ENCODE measurements around the gene FABP6.
"Not testable (repeated sequence)": the region's sequence is repeated elsewhere in the genome, so short reads cannot be mapped to it uniquely, and the experiment has no call there.

The FABP6 gene

DNA sequence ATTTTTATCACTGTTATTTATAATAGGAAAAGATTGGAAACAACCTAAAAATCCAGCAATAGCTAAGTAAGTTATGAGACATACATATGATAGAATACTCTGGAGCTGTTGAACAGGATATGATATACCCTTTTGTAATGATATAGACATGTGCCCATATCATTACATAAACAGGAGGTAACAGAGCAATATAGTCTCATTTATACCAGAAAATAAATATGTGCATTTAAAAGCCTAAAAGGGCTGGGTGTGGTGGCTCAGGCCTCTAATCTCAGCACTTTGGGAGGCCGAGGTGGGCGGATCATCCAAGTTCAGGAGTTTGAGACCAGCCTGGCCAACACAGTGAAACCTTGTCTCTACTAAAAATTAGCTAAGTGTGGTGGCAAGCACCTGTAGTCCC lies 2.3 kb upstream of the FABP6 start:
- DNase-seq, result no peak

DNA sequence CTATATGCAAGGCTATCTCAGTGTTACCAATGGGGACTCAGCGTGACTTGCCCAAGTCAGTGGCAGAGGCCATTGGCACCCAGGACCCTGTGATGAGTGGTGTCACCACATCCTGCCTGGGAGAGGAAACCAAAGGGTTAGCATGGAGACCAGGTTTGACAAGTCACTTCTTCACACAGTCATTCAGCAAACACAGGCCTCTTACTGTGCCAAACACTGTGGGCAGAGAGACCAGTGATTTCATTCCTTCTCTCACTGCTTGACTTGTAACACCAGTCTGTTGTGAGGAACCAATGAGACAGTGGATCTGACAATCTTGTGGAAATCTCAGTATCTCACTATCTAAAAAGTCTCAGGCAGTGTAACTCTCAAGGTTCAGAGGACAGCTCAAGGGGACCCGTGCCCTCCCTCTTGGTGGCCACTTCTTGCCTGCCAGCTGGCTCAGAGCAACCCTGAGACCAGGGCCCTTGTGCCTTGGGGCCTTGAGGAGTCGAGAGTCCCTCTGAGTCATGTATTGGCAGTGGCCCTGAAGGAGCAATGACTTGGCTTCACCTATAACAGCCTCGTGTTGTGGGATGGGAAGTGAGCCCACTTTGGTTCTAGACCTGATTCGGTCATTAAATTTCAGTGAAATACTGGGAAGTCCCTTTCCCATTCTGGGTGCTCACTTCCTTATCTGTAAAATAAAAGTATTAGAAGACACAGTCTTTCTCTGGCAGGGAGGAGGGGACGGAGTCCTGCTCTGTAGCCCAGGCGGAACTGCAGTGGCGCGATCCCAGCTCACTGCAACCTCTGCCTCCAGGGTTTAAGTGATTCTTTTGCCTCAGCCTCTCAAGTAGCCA lies 1.6 kb downstream of the FABP6 start:
- DNase-seq, result no peak

DNA sequence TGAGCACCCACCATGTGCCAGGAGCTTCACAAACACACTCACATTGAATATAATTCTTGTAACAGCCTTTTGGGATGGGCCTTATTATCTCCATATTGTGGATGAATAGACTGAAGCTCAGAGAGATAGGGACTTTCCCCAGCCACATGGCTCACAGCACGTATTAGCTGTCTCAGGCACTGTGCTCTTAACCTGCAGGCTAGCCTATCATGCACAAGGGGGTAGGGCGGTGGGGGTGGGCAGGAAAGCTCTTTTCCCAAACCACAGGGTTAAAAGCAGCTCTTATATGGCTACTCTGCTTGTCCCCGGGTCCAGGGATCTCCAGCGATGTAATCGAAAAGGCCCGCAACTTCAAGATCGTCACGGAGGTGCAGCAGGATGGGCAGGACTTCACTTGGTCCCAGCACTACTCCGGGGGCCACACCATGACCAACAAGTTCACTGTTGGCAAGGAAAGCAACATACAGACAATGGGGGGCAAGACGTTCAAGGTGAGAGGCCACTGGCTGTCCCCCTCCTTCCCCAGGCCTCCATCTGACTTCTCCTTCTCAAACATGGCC lies 2.6 kb downstream of the FABP6 start:
- no peak for DNase-seq

DNA sequence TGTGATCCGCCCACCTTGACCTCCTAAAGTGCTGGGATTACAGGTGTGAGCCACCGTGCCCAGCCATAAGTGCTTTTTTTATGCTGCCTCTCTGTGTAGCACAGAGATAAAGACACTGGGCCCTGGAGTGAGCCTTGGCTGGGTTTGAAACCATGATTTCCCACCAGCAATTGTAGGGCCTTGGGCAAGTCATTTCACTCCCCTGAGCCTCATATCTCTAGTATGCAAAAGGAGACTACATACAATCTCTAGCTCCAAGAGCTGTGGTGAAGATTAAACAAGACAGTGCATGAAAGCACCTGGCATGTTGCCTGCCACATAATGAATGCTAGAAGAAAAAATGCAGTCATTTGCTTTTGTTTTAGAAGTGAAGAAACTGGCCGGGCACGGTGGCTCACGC lies 3.9 kb downstream of the FABP6 start:
- no peak for DNase-seq

DNA sequence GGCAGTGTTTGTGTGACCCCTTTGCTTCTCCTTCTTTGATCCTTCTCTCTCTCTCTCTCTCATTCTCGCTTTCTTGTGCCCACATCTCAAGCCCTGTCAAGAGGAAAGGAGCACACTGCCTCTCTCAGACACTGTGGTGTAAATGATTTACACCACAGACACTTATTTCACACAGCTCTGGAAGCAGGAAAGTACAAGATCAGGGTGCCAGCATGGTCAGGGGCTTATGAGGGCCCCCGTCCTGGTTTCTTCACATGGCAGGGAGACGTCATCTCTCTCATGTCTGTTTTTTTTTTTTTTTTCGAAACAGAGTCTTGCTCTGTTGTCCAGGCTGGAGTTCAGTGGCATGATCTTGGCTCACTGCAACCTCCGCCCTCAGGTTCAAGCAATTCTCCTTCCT lies 6.4 kb downstream of the FABP6 start:
- DNase-seq, result no peak

DNA sequence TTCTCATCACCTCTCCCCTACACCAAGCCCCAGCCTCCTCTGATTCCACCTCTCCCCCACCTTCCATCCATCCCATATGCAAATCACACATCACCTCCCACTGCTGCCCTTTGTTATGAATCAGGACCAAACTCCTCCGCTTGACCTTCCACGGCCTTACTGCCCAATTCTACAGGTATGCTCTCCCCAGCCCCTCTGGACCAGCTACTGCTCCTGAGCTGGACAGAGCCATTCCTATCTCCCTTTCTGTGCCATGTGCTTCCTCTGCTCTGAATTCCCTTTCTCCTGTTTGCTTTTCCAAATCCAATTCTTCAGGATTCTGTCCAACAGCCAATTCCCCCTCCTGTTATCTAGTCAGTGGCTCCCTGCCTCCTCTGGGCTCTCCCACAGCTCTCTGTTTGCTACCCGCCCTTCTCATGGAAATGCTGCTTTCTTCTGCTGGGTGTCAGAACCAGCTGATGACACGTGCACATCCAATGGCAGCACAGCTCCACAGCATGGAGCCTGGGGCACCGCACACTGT lies 8.3 kb downstream of the FABP6 start:
- no peak for DNase-seq

DNA sequence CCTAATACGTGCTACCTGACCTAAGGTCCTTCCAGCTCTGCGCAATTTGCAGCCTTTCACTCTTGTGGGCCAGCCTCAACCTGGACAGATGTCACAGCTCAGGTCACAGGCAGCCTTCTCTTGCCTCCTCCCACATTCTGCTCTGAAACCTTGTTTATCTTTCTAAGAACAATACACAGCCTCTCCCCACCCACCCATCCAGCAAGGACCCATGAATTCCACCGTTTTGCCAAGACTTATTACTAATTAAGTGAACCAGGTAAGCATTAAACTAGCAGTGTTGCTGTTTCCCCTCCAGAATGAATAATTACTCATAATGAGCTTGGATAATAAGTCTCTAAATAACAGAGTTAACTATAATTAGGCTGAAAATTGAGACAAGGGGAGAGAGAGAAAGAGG lies 11.0 kb downstream of the FABP6 start:
- no peak for DNase-seq

DNA sequence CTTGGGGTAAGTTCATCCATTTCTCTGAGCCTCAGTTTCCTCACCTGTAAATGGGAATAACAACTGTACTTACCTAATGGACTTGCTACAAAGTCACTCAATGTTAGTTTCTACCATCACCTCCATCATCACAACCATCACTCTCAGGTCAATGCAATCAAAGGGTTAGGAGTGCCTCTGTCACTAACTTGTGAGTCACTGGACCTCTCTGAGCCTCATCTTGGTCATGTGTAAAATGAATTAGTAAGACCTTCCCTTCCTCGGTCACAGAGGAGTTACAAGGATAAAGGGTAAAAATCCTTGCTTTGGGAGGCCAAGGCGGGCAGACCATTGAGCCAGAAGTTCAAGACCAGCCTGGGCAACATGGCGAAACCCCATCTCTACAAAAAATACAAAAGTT lies 12.8 kb downstream of the FABP6 start:
- no peak for DNase-seq

DNA sequence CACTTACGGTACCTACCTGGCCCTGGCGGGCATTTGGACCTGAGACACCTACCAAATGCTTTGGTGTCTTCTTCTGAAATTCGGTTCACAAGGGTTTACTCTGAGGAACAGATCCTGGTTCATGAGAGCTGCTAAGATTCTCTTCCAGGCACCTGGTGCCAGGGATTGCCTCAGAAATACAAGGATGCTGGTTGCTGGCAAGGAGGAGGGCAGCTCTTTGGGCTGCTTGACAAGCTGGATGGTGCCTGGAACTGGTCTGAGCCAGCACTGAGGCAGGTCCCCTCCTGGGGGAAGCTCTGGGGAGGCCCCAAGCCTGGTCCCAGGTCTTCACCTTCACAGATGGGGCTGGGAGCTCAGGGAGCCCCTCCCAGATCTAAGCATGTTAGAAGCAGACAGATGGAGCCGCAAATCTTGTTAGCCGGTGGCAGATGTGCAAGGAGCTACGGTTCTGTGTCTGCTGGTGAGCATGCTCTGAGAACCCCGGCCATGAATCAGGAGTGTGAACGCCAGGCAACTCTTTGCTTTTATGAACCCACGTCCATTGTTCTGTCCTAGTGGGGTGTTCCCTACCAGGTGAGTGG lies 16.3 kb downstream of the FABP6 start:
- no peak for DNase-seq

DNA sequence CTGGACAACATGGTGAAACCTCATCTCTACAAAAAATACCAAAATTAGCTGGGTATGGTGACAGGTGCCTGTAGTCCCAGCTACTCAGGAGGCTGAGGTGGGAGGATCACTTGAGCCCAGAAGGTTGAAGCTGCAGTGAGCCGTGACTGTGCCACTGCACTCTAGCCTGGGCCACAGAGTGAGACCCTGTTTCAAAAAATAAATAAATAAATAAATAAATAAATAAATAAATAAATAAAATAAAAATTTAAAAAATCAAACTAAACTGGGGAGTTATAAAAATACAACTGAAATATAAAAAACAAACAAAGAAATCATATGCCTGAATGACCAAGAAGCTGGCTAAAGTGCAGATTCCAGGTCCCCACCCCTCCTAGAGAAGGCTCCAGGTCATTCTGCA lies 20.3 kb downstream of the FABP6 start:
- not testable (repeated sequence) for DNase-seq

DNA sequence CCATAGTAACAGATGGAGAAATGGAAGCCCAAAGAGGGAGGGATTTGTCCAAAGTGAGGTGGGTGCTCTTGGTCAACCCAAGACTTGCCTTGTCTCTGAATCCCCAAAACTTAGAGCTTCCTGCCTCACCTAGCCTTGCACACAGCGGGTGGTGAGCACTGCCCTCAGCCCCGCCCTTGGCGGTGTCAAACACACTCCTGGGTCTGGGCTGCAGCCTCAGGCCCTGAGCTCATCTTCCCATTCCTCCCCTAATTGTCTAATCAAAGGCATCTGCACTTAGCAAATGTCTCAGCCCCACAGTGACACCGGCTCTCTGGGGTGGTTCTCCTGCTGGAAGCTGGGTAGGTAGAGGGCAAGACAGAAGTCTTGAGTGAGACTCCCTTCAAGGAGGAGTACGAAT lies 20.9 kb downstream of the FABP6 start:
- no peak for DNase-seq

DNA sequence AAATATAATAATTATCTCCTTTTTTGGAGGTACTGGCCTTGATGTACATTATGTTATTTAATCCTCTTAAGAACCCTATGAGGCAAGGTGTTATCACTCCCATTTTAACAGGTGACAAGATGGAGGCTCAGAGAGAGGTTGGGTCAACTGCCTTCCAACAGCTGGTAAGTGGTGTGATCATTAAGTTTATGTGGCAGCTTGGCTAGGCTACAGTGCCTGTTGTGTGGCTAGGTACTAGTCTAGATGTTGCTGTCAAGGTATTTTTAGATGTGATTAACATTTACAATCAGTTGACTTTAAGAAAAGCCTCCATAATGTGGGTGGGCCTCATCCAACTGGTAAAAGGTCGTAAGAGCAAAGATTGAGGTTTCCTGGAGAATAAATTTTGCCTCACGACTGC lies 21.5 kb downstream of the FABP6 start:
- DNase-seq, result no peak

DNA sequence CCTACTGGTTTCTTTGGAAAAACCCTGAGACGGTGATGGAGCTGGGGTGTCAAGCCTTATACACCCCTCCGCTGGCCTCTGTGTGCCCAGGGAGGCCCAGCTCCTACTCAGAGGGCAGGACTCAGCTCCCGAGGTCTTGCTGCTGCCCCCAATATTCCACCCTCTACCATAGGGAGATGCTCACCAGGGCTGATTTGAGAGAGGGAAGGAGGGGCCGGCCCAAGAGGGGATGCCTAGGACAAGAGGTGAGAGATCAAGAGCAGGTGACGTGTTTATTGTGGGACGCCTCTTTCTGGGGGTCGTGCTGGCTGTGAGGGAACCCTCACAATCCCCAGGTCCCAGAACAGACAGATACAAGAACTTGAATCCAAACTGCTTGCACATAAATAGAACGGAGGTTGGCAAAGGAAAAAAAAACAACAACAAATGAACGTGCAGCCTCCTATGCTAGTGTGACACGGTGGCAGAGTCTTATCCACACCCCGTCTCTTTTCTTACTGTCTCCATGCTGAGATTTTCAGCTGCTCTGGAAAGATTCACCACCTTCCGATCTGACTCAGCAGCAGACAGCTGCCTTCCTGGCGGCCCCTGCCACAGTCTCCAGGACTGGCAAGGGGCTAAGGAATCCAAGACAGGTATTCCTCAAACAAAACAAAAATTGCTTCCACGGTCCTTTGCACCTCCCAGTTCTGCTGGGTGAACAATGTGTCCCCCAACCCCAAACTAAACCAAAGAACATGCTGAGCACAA lies 22.3 kb downstream of the FABP6 start:
- DNase-seq, result no peak

DNA sequence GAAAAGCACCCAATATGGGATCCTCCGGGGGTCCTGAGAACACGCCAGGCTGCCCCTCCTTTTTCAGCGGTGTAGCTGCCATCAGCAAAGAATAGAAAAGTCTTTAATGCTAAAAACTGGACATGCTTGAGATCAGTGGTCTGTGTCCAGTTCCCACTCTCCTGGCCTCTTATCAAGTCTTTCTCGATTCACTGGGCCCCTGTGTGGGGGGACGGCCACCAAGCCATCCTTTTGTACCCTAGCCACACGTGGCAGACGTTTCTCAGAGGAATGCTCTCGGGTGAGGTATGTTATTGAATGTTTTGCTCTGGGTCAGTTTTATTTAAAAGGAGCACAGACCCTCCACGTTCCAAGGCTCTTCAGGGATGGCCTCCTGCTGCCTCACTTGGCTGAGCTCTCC lies 23.6 kb downstream of the FABP6 start:
- DNase-seq, result no peak

DNA sequence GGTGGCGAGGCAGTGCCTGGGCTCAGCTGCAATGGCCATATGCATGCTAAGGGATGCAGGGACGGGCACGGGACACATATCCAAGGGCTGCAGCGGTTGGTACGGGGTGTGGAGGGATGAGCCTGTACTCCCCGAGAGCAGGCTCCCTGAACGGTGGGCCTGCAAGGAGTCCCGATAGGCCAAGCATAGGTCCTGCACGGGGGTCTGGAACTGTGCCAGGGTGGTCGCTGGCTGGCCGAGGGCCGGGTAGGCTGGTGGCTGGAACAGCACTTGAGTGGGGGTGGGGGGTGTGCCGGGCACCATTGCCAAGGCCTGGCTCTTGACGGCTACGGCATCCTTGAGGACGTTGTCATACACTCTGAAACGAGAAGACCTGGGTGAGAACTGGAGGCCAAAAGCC lies 24.1 kb downstream of the FABP6 start:
- no peak for DNase-seq

DNA sequence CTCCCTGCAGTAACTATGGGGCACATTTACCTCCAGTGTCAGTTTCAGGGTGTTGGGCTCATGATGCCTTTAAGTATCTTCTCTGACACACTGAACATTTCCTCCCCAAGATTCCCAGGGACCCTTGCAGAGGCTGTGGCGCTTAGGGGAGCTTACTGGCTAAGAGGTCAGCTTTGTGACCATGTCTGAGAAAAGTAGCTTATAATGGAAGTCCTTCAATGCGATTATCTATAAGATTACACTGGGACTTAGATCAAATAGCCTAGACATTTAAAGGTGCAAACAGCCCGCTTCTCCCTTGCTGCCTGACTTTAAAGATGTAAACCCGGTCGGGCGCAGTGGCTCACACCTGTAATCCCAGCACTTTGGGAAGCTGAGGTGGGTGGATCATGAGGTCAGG lies 25.4 kb downstream of the FABP6 start:
- no peak for DNase-seq

DNA sequence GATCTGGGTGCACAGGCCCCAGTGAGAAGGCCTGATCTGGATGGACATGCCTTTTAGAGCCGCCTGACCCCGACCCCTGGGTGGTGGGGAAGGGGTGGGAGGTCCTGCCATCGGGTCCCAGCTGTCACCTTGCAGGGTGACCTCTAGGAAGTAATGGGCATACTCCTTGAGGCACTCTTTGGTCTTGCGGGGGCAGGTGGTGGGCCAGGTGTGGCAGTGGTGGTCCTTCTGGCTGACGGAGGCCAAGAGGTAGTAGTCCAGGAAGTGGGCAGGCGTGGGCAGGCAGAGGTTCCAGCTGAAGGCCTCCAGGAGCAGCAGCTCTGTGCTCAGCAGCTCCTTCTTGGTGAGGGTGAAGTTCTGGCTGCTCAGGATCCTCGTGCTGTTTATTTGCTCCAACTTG lies 30.0 kb downstream of the FABP6 start:
- DNase-seq, result no peak

DNA sequence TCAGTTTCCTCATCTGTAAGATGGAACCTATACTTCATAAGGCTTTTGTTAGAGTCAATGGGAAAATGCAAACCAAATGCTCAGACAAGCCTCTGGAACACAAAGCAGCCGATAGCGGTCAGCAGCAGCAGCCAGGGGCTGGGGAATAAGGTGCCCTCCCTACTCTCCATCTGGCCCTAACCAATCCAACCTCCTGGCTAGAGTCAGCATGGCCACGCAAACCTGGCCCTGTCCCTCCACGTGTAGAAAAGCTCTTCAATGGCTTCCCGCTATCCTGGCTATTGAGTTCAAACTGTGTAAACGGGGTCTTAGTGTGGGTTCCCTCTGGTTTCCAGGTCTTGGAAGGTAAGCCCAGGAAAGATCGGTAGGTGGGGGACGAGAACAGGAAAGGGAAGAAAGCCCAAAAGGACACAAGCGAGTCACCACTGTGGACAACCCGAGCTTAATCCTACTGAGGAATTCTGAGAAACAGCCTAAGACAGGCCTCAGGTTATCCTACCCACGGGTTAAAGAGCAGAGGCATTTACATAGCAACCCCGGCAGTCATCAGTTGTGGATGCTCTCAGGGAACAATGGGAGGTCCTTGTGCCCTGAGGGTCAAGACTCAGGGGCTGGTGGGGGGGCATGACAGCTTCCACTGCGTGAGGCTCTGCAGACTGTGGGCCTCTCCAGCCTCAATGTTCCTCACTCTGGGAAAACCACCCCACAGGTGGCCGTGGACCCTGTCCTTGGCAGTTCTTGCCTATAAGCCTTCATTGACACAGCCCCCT lies 30.9 kb downstream of the FABP6 start:
- no peak for DNase-seq

DNA sequence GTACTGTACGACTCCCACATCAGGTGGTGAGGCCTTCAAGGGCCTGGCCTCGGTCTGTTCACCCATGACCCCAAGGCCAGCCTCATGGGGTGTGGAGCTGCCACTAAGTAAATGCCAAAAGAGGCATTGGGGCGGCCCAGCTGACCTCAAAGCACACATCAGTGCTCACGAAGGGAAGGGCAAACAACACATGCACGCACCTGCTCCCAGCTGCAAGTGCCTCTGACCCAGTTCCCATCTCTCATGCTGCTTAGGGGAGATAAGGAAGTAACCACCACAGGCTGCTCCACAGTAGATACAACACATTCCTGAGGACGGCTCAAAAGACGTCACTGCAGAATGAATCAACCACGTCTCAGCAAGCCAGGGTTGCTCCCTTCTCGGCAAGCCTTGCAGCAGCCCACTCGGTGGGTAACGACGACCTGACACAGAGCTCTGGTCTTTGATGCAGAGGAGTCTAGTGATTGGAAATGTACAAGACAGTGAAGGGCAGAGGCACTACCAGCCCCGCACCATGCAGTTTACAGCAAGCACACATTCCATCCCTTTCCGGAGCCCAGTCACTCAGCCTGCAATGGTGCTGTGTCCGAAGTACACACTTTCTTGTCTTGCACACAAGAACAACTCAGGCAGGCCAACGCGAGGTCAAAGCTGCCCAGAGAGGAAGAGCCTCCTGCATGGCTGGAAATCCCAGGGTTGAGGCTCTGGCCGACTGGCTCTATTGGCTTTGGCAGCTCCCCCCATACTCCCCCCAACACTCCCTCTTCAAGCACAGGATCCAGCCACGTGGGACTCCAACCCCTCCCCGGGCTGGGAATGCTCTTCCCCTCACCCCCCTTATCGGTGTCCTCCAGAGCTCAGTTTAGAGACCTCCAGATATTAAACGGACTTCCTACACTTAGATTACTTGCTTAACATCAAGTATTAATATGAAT lies 31.8 kb downstream of the FABP6 start:
- DNase-seq, result no peak

DNA sequence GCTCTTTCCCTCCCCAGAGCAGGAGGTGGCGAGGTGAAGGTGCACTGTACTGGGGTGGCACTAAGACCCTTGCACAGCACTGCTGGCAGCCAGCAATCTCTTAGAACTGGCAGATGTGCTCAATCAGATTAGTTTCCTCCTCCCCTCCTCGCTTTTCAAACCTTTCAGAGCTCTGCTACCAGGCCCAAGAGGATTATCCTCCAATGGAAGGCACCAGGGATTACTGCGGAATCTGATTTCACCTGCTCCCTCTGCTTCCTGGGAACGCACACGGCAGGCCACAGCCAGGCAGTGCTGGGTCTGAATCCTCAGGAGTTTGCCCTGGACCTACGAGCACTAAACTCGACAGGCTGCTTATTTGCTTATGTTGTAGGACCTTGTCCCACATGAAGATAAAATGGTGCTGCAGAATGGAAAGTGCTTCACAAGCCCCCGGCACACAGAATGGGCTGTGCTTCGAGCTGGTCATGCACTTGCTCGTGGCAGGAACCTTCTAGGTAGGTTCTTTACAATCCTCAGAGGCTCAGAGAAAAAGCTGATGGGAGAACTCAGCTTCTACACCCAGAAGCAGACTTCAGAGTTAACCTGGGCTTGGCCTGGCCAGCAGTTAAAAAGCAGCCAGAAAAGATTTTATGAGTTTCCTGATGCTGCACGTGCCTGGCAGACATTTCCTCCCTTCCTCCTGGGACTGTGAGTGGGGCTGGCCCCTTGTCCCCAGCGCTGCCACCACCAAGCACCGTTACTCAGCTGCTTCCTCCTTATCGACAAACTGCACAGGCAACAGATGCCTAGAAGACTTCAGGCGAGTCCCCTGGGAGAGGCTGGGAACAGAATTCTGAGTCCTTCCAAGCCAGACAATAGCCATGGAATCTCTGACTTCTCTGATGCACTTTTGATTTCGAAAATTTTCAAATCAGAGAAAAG lies 33.1 kb downstream of the FABP6 start:
- no peak for DNase-seq

Data from CD4-positive, alpha-beta T cell treated with Interleukin-12 subunit alpha and Interleukin-12 subunit beta, for 1 hour (primary cell).